Measurements from ENCODE around the gene SHH. TPM values are rescaled to one million over a fixed set of nuclear protein-coding genes. Genes with fewer than 3 reads are reported as not detected.

SHH gene
- total and polyA plus RNA-seq, 2 donors (not counting 1 experiment from before 2014, with no cell fraction given): under 0.01 TPM; not detected in 1

DNA sequence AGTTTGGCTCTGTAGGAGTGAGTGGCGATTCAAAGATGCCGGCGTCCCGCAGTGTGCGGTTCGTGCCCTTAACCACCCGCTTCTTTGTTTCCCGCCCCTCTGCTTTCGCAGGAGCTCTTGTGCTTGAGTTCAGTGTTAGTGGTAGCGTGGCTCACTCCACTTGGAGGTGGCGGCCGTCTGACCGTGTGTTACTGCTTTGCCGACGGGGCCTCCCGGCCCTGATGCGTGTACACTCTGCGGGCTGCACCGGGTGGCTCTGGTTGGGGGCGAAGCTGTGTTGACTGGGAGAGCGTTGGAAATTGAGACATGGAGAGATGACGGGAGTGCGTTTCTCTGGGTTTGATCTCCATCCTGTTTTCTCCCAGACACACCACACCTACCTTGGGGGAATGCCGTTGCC, 31.4 kb downstream of the SHH start:
- Histone ChIP-seq H4K20me1 (ENCODE audit: control insufficient read depth, extremely low read depth, insufficient read depth, low read length) (no peaks in the 10 kb centered on the region), H3K9ac (ENCODE audit: insufficient read depth, low read length) (no peak overlapping the region), H3K4me1 (ENCODE audit: control insufficient read depth, extremely low read depth, insufficient read depth, low read length) (peaks cover 2% of the 10 kb centered on the region), H3K27me3 (ENCODE audit: control insufficient read depth, insufficient read depth, low read length) (no peaks in the 10 kb centered on the region), H3K79me2 (ENCODE audit: control insufficient read depth, insufficient read depth, low read length) (no peaks in the 10 kb centered on the region), H2AFZ (ENCODE audit: low read length) (no peak overlapping the region), H3K4me2 (ENCODE audit: extremely low read depth, insufficient read depth, low read length) (no peak overlapping the region), H3K36me3 (ENCODE audit: control insufficient read depth, insufficient read depth, low read length) (peaks cover 6% of the 10 kb centered on the region), H3K4me3 (replicated peaks in 1 of 4; ENCODE audit: control extremely low read depth in 1 of 4, insufficient read depth in 1 of 4, low read depth in 3 of 4, low read length in 4 of 4) (no peak overlapping the region), H3K9me3 (ENCODE audit: control insufficient read depth, insufficient read depth, low read depth, low read length) (no peaks in the 10 kb centered on the region), H3K27ac (ENCODE audit: insufficient read depth, low read length) (no peak overlapping the region)
- DNase-seq (ENCODE audit: low read depth in 2 of 2): no peak
- TF ChIP-seq EZH2 (IDR thresholded peaks at IDR 0.05; ENCODE audit: low read length, missing control alignments): no peak
- TF ChIP-seq, protein P1, sequence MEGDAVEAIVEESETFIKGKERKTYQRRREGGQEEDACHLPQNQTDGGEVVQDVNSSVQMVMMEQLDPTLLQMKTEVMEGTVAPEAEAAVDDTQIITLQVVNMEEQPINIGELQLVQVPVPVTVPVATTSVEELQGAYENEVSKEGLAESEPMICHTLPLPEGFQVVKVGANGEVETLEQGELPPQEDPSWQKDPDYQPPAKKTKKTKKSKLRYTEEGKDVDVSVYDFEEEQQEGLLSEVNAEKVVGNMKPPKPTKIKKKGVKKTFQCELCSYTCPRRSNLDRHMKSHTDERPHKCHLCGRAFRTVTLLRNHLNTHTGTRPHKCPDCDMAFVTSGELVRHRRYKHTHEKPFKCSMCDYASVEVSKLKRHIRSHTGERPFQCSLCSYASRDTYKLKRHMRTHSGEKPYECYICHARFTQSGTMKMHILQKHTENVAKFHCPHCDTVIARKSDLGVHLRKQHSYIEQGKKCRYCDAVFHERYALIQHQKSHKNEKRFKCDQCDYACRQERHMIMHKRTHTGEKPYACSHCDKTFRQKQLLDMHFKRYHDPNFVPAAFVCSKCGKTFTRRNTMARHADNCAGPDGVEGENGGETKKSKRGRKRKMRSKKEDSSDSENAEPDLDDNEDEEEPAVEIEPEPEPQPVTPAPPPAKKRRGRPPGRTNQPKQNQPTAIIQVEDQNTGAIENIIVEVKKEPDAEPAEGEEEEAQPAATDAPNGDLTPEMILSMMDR (conservative IDR thresholded peaks at IDR 0.05 in 1 of 2, IDR thresholded peaks at IDR 0.05 in 1 of 2; ENCODE audit: low read depth in 1 of 2, low read length in 2 of 2): no peak

DNA sequence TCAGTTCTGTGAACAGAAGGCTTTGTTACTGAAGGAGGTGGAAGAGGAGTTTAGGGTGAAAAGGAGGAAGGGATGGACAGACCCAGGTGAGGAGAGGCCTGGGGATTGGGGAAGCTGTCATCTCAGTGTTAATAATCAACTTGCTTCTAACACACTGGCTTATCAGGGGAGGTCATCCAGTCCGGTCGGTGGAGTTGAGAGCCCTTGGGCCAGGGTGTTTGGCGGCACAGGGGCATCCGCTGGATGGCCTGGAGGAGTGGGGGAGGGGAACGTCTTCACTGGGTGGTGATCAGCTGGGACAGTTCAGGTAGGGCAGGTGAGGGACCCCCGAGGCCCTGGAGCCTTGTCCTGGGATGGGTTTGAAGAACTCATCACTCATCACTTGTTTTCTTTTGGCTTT, 33.9 kb downstream of the SHH start:
- Histone ChIP-seq H3K36me3 (ENCODE audit: control insufficient read depth, insufficient read depth, low read length) (peaks cover 9% of the 10 kb centered on the region), H3K9ac (ENCODE audit: insufficient read depth, low read length) (no peak overlapping the region), H3K9me3 (ENCODE audit: control insufficient read depth, insufficient read depth, low read depth, low read length) (no peaks in the 10 kb centered on the region), H3K79me2 (ENCODE audit: control insufficient read depth, insufficient read depth, low read length) (no peaks in the 10 kb centered on the region), H3K27ac (ENCODE audit: insufficient read depth, low read length) (no peak overlapping the region), H4K20me1 (ENCODE audit: control insufficient read depth, extremely low read depth, insufficient read depth, low read length) (no peaks in the 10 kb centered on the region), H3K27me3 (ENCODE audit: control insufficient read depth, insufficient read depth, low read length) (no peaks in the 10 kb centered on the region), H3K4me1 (ENCODE audit: control insufficient read depth, extremely low read depth, insufficient read depth, low read length) (no peaks in the 10 kb centered on the region), H3K4me3 (replicated peaks in 1 of 4; ENCODE audit: control extremely low read depth in 1 of 4, insufficient read depth in 1 of 4, low read depth in 3 of 4, low read length in 4 of 4) (no peak overlapping the region), H3K4me2 (ENCODE audit: extremely low read depth, insufficient read depth, low read length) (no peak overlapping the region), H2AFZ (ENCODE audit: low read length) (no peak overlapping the region)
- no peak for DNase-seq (ENCODE audit: low read depth in 2 of 2)
- TF ChIP-seq, protein P1 (conservative IDR thresholded peaks at IDR 0.05 in 1 of 2, IDR thresholded peaks at IDR 0.05 in 1 of 2; ENCODE audit: low read depth in 1 of 2, low read length in 2 of 2): no peak
- TF ChIP-seq EZH2 (IDR thresholded peaks at IDR 0.05; ENCODE audit: low read length, missing control alignments): no peak

DNA sequence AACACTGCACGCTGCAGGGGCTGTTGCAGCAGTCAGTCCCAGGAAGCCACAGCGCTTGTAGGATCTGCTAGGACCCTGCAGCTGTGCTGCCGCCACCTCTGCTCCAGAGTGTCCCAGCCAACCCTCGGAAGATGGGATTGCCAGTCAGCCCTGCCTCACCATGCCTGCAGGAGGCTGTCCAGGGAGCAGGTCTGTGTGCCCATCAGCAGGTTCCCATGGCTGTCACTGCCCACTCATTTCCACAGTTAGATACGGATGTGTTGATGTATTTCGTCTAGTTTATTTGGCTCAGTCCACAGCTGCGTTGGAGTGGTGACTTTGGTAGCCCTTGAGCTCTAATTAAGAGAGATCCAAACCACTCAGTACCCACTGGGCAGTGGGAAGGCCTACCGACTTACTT, 35.7 kb downstream of the SHH start:
- TF ChIP-seq, protein P1 (conservative IDR thresholded peaks at IDR 0.05 in 1 of 2, IDR thresholded peaks at IDR 0.05 in 1 of 2; ENCODE audit: low read depth in 1 of 2, low read length in 2 of 2): no peak
- TF ChIP-seq EZH2 (IDR thresholded peaks at IDR 0.05; ENCODE audit: low read length, missing control alignments): no peak
- no peaks in the 10 kb centered on the region for H3K27me3 ChIP-seq (ENCODE audit: control insufficient read depth, insufficient read depth, low read length)
- H3K4me3 ChIP-seq (replicated peaks in 1 of 4; ENCODE audit: control extremely low read depth in 1 of 4, insufficient read depth in 1 of 4, low read depth in 3 of 4, low read length in 4 of 4): no peak overlapping the region
- no peaks in the 10 kb centered on the region for H3K79me2 ChIP-seq (ENCODE audit: control insufficient read depth, insufficient read depth, low read length)
- no peak for DNase-seq (ENCODE audit: low read depth in 2 of 2)
- H3K4me2 ChIP-seq (ENCODE audit: extremely low read depth, insufficient read depth, low read length): no peak overlapping the region
- no peak overlapping the region for H2AFZ ChIP-seq (ENCODE audit: low read length)
- H4K20me1 ChIP-seq (ENCODE audit: control insufficient read depth, extremely low read depth, insufficient read depth, low read length): no peaks in the 10 kb centered on the region
- no peaks in the 10 kb centered on the region for H3K9me3 ChIP-seq (ENCODE audit: control insufficient read depth, insufficient read depth, low read depth, low read length)
- H3K4me1 ChIP-seq (ENCODE audit: control insufficient read depth, extremely low read depth, insufficient read depth, low read length): no peaks in the 10 kb centered on the region
- peaks cover 9% of the 10 kb centered on the region for H3K36me3 ChIP-seq (ENCODE audit: control insufficient read depth, insufficient read depth, low read length)
- H3K27ac ChIP-seq (ENCODE audit: insufficient read depth, low read length): no peak overlapping the region
- no peak overlapping the region for H3K9ac ChIP-seq (ENCODE audit: insufficient read depth, low read length)
